ENCODE measurements around the gene RFTN1.

DNA sequence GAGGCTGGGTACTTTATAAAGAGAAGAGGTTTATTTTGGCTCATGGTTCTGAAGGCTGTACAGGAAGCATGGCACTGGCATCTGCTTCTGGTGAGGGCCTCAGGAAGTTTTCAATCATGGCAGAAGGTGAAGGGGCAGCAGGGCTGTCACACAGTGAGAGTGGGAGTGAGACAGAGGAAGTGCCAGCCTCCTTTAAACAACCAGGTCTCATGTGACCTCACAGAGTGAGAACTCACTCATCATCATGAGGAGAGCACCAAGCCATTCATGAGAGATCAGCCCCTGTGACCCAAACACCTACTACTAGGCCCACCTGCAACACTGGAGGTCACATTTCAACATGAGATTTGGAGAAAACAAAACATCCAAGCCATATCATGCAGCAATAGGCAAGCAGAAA, 9.3 kb upstream of the RFTN1 start:
- no peak for TF ChIP-seq CTCF (IDR thresholded peaks at IDR 0.05)
- no peak for TF ChIP-seq POLR2A (IDR thresholded peaks at IDR 0.05)
